Central memory CD4-positive, alpha-beta T cell (primary cell): Measurements from ENCODE around the gene PPP1R14B.
A peak's percentile ranks its signal among the peaks of the same experiment; 100 is the strongest.

Experiments
- DNase-seq: peaks from one replicate; pipeline ENCODE4 v3.0.0; 2022

The PPP1R14B gene

DNA sequence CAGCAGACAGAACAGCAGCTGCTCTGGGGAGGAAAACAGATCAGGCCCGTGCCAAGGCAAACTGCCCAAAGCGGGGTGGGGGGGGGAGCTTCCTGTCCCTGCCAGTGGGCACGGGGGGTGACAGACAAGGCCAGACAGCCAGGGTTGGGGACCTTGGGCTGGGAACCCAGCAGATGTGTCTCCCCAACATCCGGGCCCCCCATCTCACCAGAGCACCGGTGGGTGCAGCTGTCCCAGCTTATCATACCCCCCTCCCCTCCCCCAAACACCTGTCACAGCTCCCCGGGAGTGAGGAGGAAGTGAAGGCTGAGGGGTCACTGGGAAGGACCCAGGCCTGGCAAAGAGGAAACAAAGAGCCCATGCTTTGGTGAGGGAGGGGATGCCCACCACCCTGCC is 1.3 kb downstream of the PPP1R14B start:
- DNase-seq = peak; percentile 27

DNA sequence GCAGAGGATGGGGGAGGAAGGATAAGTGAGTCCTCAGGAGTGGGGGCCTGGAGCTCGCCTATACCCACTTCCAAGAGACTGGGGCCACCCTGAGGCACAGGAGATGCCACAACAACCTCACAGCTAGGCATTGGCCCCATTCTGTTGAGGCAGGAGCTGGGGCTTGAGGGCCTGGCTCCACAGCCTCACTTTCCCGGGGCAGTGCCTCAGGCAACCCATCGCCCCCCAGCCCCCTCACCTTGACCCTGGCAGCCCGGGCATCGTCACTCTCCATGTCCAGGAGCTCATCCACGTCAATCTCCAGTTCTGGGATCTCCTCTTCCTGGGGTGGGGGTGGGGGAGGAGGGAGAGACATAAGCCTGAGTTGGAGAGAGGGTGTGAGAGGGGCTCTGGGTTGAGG is 1.8 kb downstream of the PPP1R14B start:
- no peak for DNase-seq

DNA sequence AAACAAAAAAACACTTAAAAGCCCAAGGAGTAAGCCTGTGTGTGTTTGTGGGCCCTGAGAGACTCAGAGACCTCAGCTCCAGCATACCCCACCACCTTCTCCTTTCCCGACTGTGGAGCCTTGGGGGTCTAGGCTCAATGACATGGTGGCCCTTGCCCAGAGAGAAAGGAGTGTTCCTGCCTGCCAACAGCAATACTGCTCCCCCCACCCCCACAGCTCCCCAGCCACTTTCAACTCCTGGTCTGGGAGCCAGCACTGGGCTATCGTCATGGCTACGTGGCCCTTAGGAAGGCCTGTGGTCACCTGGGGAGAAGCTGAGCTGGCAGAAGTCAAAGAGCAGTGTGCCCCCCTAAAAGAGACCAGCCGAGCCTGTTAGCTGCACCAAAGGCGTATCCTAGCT is 2.6 kb downstream of the PPP1R14B start:
- no peak for DNase-seq

DNA sequence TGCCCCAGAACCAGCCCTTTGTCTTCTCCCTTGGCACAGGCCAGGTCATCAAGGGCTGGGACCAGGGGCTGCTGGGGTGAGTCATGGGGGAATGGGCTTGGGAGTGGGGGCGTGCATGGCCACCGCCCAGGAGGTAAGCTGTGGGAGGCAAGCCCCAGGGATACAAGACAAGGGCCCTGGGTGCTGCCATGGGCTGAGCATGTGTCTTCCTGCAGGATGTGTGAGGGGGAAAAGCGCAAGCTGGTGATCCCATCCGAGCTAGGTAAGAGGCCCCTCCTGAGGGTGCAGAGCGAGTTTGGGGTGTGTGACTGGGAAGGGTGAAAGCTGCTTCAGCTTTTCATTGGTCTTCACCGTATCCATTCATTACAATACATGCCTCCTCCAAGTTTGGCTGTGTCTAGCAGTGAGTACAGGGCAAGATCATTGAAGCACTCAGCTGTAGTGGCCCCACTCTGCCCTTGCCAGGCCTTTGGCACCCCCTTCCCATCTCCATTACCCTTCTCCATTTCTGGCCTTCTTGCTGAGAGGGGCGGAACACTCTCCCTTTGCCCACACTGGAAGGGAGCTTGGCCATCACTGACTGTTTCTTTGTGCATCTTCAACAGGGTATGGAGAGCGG is 3.4 kb downstream of the PPP1R14B start:
- DNase-seq = no peak

DNA sequence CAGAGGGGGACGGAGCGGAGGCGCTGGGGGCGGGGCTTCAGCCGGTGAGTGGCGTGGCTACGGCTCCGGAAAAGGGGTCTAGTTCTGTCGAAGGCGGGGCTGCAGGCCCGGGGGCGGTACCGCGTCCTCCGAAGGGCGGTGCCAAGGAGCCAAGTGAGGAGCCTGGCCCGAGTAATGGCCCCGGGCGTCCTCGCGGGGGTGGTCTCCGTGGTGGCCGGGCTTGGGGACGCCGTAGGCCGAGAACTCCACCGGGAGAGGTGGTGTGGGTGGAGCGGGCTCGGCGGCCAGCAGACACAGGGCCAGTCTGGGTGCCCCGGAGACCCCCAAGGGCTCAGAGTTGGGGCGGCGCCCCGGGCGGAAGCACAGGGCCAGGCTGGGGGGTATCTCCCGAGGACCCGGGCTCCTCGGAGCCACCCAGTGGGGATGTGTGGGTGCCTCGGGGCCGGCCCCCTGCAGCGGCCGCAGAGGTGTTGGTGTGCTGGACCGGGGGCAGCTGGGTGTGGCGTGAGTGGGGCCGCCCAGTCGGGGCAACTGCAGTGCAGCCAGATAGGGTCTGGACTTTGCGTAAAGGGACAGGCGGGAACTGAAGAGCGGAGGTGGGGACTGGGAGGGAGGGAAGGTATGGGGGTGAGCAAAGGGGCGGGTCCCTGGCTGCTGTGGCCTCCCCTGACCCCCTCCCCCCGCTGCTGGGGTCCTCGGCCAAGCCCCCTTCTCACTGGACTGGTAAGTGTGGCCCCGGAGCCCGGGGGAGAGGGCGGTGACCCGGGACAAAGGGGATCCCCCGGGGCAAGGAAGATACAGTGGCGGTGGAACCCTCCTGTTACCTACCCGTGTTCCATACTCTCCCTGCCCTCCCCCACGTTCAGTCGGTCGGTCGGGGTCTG is 5.0 kb downstream of the PPP1R14B start:
- no peak for DNase-seq

DNA sequence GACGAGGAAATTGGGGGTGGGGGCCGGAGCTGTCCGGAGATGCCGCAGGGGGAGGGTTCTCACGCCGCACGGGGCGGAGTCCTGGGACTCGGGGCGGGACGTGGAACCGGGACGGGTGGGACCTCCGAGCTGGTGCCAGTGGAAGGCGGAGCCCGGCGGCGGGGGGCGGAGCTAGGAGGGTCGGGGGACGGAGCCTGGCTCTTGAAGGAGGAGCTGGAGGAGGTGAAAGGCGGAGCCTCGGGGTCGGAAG is 5.6 kb downstream of the PPP1R14B start:
- DNase-seq = peak; percentile 100

DNA sequence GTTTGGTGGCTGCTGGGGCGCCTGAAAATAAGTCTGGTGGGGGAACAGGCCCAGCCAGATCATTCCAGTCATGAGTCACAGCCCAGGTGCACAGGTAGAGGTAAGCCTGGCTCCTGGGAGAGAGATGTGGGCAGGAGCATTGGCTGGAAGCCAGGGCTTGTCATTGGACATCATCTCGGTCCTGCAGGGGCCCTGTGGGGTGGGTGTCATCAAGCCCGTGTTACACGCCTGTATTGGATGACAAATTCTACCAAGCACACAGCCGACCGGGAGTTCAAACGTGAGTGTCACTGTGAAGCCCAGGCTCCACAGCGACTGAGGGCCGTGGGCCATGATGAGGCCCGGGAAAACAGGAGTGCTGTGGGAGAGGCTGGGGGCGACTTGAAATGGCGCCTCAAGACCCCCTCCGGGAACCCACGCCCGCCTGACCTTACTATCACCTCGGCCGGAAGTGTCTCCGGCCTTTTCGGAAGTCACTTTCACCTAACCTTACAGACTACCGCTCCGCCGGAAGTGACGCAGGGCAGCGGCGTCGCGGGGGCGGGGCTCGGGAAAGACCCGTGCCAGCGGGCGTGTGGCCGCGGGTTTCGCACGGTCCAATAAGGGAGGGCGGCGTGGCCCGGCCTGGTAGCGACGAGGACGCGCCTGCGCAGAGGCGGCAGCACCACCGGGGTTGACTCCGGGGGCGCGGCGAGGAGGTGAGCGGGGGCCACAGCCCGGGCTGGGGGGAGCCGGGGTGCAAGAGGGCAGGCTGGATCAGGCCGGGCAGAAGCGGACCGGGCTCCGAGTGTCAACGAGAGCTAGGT is 6.1 kb downstream of the PPP1R14B start, which contains the start of gene FKBP2:
Gene FKBP2 (plus strand): TSS at position 661 of the 806 bp plus-strand sequence. CDS start 1,293 bp downstream, outside the sequence.
- DNase-seq = peak; percentile 99

DNA sequence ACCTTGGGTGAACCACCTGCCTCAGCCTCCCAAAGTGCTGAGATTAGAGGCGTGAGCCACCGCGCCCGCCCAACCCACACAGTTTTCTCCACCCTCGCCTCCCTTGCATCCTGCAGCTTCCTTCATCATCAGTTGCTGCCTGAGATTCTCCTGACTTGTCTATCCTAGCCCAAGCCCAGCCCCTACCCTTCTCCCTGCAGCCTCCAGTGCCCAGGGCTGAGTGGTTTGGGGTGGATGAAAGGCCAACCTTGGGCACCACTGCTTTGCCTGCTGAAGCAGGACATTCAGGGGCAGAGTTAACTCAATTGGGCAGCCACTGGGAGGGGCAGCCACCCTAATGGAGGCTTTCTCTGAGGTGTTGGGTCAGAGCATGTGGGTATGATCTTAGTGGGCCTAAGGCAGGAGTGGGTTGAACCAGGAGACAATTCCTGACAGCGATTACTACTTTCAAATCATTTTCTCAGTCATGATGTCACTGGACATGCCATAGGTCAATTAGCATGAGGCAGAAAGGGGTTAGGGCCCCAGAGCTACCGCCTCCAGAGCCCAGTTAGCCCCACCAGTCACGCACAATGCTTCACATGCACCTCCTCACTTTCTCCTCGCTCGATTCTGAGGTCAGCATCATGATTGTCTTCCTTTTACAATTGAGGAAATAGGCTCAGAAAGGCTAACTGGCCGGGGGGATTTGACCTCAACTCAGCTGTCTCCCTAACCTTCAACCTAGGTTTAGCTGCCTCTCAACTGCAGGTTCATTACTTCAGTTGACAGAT is 6.9 kb downstream of the PPP1R14B start:
- no peak for DNase-seq

DNA sequence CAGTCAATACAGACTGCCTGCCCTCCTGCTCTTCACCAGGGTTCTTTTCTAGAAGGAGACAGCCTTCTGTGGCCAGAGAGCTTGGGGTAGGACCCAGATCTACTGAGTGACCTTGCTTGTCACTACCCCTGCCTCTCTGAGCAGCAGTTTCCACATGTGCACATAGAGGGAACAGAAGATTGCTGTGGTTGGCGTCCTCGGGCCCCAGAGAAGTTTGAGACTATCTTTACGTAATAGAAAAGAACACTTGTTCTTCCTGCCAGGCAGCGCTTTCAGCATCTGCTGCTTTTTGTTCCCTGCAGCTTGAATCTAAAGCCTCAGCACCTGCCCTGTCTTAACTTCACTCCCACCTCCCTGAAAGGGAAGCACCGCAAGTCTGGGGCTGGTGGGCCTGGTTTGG is 7.7 kb downstream of the PPP1R14B start:
- no peak for DNase-seq

DNA sequence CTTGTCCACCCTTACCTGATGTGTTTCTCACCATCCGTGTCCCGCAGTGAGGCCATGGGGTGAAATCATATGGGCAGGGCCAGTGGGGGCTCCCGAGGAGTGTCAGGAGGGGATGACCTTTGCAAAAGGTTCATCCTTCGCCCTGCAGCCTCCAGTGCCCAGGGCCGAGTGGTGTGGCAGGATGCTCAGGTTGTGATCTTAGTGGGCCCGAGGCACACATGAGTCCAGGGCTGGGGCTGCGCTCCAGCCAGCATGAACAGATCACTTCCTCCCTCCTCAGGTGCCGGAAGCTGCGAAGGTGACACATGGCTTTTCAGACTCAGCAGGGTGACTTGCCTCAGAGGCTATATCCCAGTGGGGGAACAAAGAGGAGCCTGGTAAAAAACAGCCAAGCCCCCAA is 8.7 kb downstream of the PPP1R14B start:
- DNase-seq = no peak

DNA sequence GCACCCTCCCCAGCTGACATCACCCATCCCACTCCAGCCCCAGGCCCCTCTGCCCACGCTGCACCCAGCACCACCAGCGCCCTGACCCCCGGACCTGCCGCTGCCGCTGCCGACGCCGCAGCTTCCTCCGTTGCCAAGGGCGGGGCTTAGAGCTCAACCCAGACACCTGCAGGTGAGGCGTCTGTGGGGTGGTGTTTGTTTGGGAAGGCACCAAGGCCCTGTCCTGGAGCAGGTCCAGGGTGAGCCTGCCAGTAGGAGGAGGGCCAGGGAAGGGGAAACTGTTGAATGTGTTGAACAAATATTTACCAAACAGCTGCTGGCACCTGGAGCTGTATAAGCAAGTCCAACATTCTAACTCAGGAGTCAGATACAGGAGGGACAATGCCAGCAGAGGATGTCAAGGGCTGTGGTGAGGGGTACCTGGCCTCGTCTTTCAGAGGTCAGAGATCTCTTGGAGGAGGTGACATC is 9.2 kb downstream of the PPP1R14B start:
- no peak for DNase-seq

DNA sequence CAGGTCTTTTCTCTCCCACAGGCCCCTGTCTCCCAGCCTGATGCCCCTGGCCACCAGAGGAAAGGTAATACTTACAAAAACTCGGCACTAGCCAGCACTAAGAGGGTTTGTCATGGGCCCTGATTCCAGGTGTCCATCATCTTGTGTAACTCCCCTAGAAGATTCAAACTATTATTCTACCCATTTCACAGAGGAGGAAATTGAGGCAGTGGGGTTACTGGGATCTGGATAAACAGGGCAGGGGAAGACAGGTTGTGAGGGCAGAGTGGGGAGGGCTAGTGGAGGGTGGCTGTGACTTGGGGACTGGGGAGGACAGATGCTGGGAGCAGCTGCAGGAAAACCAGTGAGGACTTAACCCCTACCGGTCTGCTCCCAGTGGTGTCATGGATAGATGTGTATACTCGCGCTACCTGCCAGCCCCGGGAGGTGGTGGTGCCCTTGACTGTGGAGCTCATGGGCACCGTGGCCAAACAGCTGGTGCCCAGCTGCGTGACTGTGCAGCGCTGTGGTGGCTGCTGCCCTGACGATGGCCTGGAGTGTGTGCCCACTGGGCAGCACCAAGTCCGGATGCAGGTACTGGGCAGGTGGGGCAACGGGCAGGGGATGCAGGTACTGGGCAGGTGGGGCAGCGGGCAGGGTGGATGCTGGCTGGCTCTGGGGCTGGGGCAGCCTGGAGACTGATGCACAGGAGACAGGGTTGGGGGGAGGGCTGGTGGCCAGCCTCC is 11.1 kb downstream of the PPP1R14B start:
- DNase-seq = no peak

DNA sequence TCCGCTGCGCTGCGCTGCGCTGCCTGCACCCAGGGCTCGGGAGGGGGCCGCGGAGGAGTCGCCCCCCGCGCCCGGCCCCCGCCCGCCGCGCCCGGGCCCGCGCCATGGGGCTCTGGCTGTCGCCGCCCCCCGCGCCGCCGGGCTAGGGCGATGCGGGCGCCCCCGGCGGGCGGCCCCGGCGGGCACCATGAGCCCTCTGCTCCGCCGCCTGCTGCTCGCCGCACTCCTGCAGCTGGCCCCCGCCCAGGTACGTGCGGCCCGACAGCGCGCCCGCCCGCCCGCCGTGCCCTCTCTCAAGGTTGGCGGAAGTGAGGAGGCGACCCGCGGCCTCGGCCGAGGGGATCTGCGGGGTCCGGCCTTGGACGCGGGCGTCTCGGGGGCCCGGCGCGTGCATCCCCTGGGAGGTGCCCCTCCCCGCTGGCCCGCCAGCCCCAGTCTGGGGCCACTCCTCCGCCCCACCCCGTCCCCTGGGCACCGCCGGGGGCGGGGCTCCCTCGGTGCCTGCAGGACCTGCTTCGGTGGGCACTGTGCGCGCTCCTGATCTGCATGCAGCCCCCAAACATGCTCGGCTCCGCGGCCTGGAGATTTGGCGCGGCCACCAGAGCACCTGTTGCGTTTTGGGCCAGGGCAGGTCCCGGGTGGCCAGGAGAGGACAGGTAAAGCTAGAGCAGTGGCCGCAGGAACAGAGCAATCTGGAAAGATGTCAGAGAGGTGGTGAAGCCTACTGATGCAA is 11.9 kb downstream of the PPP1R14B start:
- peak; percentile 56 for DNase-seq

DNA sequence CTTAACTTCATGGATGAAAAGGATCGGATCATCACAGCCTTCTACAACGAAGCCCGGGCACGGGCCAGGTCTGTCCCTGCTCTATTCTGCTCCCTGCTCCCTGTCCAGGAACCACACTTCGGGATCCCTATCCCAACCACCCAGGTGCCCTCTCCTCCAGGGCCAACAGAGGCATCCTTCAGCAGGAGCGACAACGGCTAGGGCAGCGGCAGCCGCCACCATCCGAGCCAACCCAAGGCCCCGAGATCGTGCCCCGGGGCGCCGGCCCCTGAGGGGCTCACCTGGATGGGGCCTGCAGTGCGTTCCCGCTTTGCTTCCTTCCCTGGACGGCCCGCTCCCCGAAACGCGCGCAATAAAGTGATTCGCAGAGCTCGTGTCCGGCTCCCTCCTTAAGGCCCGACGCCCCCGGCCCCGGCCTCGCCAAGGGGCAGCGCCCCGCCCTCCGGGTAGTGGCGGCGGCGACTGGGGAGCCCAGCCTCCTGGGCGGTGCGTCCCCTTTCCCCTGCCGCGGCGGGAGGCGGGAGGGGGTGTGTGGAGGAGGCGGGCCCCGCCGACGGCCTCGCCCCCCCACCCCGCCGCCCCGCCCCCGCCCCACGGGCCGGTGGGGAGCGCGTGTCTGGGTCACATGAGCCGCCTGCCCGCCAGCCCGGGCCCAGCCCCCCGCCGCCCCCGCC is 12.7 kb downstream of the PPP1R14B start, which contains the start of gene VEGFB:
Gene VEGFB (plus strand): TSS at position 672 of the 674 bp plus-strand sequence. CDS start 250 bp downstream, outside the sequence.
- DNase-seq = peak; percentile 67

DNA sequence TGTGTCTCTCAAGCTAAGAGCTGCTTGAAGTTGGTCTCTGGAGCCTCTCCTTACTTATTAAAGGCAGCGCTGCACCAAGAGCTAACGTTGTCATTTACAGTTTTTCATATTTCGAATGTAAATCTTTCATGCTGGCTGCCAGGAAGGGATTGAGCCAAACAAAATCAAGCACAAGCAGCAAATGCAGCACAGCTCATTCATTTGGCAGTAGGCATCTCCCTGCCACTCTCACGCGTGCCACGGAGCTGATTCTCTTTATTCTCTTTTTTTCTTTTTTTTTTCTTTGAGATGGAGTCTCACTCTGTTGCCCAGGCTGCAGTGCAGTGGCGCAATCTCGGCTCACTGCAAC is 13.8 kb downstream of the PPP1R14B start:
- DNase-seq = no peak

DNA sequence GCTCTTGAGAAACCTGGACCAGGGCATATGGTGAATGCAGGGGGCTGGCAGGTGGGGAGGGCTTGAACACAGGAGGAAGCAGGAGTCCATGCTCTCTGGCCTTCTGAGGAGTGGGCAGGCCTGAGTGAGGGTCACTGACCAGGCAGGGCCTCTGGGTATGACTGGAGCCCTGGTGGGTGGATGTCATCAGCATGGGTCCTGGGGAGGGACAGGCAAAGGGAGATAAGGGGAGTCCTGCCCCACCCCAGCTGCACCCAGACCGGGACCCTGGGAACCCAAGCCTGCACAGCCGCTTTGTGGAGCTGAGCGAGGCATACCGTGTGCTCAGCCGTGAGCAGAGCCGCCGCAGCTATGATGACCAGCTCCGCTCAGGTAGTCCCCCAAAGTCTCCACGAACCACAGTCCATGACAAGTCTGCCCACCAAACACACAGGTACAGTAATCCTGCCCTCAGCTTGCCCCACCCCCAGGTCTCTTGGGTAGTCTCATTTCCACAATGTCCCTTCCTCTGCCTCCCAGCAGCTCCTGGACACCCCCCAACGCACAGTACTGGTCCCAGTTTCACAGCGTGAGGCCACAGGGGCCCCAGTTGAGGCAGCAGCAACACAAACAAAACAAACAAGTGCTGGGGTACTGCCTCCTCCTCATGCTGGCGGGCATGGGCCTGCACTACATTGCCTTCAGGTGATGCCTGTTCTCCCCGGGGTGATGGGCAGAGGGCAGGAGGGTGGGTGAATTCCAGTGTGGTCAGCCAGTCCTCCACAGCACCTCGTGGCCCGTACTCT is 14.4 kb downstream of the PPP1R14B start:
- DNase-seq = no peak

DNA sequence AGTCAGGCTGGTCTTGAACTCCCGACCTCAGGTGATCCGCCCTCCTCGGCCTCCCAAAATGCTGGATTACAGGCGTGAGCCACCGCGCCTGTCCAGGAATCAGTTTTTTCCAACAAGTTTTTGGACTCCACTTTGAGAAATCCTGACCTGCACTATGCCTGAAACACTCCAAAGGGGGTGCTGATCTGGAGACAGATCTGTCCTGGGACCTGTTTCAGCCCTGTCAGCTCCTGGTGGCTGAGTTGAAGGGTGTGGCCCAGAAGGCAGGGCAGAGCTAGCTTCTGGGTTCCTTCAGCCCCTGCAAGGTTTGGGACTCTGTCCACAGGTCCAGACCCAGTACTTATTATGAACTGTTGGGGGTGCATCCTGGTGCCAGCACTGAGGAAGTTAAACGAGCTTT is 15.2 kb downstream of the PPP1R14B start:
- DNase-seq = no peak

DNA sequence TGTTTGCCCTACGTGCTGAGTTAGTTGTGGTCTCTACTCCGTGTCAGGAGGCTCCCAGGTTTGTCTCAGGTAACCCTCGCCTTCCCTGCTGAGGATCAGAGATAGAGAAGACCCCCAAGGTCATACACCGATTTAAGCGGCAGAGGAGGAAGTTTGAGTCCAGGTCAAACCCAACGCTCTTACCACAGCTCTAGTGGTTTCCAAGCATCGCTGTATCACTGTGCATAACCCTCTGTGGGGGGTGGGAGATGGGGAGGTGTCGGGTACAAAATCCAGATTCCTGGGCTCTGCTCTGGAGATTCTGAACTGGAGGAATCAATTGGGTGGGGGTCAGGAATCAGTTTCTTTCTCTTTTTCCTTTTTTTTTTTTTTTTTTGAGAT is 15.8 kb downstream of the PPP1R14B start:
- no peak for DNase-seq

DNA sequence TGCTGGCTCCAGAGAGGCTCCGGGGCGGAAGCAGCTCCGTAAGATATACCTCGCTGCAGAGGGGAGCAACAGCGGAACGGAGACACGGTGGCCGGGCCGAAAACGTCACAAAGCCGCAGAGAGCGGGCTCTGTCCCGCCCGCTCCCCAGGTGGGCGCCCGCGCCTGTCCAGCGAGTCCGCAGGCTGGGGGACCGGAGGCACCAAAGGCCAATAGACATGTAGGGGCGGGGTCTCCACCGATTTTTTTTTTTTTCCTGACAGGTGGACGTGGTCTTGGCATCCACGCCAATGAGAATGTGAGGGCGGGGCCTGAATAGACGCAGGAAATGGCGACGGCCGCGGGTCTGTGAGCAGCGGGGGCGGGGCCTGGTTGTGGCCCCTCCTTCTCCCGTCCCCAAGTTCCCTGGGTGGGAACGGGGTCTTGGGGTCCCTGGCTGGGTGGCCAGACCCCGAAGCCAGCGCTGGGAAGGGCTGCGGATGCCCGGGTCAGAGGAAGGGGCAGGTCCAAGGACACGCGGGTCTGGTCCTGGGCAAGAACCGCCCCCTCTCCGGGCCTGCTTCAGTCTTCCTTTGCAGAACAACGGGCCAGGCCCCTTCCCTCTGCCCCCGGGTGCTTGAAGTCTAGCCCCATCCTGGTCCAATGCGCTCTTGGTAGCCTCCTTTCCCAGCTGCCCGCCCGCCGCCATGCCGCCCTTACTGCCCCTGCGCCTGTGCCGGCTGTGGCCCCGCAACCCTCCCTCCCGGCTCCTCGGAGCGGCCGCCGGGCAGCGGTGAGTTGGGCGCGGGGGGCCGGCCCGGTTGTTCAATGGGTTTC is 16.4 kb downstream of the PPP1R14B start, which contains the start of gene DNAJC4:
Gene DNAJC4 (plus strand): TSS at position 378 of the 814 bp plus-strand sequence. CDS start 307 bp downstream, at position 685.
- DNase-seq = peak; percentile 85
